SK-N-SH (cell line): ENCODE data around the gene ZCCHC17. TPM values are rescaled to one million over a fixed set of nuclear protein-coding genes. Genes with fewer than 3 reads are reported as not detected.

Experiments used
- CTCF ChIA-PET: fragments of 300-600, 350-600 bp; formaldehyde crosslinking; extraction: SDS; loops from one replicate; lab custom pipeline; 2021; lab: Yijun Ruan, JAX
- POLR2A ChIA-PET: fragments of 350-600 bp; sonication (Branson Sonifier 250); formaldehyde crosslinking; extraction: SDS; loops from one replicate; lab custom pipeline; 2020; ENCODE audit warnings: antibody characterized with exemption, inconsistent platforms; lab: Yijun Ruan, JAX
- DNase-seq: peaks from one replicate; pipeline ENCODE4 v3.0.0; 2012
- H2AFZ ChIP-seq: fragments of 200-600 bp; sonication (generic); 2 replicates; pipeline ENCODE4 v1.8.1; 2016; ENCODE audit warnings: antibody characterized with exemption, mild to moderate bottlenecking, low read depth
- H3F3A ChIP-seq: fragments of 200-600 bp; sonication (generic); replicated peaks from 2 replicates; pipeline ENCODE3; 2016; ENCODE audit warnings: antibody characterized with exemption, mild to moderate bottlenecking; ENCODE audit not compliant: insufficient read depth
- H3K27ac ChIP-seq, 2 experiments: fragments of 200-500 bp in 1 of 2; fragments of 200-600 bp in 1 of 2; sonication (Bioruptor generic) in 1 of 2; sonication (generic), shearing (Covaris generic) in 1 of 2; 2 replicates each; pipeline versions ENCODE4 v1.5.1 to v1.6.1; 2014 to 2016; ENCODE audit warnings: low read depth in 2 of 2, inconsistent platforms in 1 of 2, low read length in 1 of 2, mild to moderate bottlenecking in 1 of 2, mixed read lengths in 1 of 2
- H3K27me3 ChIP-seq: fragments of 200-600 bp; sonication (generic), shearing (Covaris generic); 2 replicates; pipeline ENCODE4 v1.6.1; 2016; ENCODE audit warnings: mixed run types; ENCODE audit not compliant: insufficient read depth
- H3K36me3 ChIP-seq, 2 experiments: fragments of 200-500 bp in 1 of 2; fragments of 200-600 bp in 1 of 2; sonication (Bioruptor generic) in 1 of 2; sonication (generic) in 1 of 2; replicated peaks in 1 of 2; 2 replicates each; pipeline versions ENCODE3 to v1.5.1; 2014 to 2016; ENCODE audit warnings: low read length in 1 of 2, mild to moderate bottlenecking in 1 of 2; ENCODE audit not compliant: insufficient read depth in 2 of 2, control insufficient read depth in 1 of 2
- H3K4me1 ChIP-seq, 2 experiments: fragments of 200-500 bp in 1 of 2; fragments of 200-600 bp in 1 of 2; sonication (Bioruptor generic) in 1 of 2; sonication (generic), shearing (Covaris generic) in 1 of 2; 2 replicates each; pipeline versions ENCODE4 v1.5.1 to v1.6.1; 2014 to 2016; ENCODE audit warnings: low read depth in 1 of 2, low read length in 1 of 2, mixed run types in 1 of 2; ENCODE audit not compliant: insufficient read depth in 2 of 2, control insufficient read depth in 1 of 2
- H3K4me2 ChIP-seq: fragments of 200-600 bp; sonication (generic), shearing (Covaris generic); 2 replicates; pipeline ENCODE4 v1.6.1; 2017; ENCODE audit warnings: mixed run types
- H3K4me3 ChIP-seq, 2 experiments: fragments of 200-500 bp in 1 of 2; fragments of 200-600 bp in 1 of 2; sonication (Bioruptor generic) in 1 of 2; sonication (generic), shearing (Covaris generic) in 1 of 2; 2 replicates each; pipeline versions ENCODE4 v1.5.1 to v1.8.1; 2014 to 2016; ENCODE audit warnings: low read depth in 2 of 2, inconsistent platforms in 1 of 2, low read length in 1 of 2, mild to moderate bottlenecking in 1 of 2, mixed read lengths in 1 of 2, moderate library complexity in 1 of 2
- H3K79me2 ChIP-seq: fragments of 200-600 bp; sonication (generic); 2 replicates; pipeline ENCODE4 v1.8.1; 2017; ENCODE audit warnings: mild to moderate bottlenecking; ENCODE audit not compliant: insufficient read depth
- H3K9ac ChIP-seq: fragments of 200-600 bp; sonication (generic); 2 replicates; pipeline ENCODE4 v1.6.1; 2017; ENCODE audit warnings: mixed run types
- H3K9me2 ChIP-seq: fragments of 200-600 bp; sonication (generic); 2 replicates; pipeline ENCODE4 v1.6.1; 2017; ENCODE audit warnings: mixed run types
- H3K9me3 ChIP-seq: fragments of 200-600 bp; sonication (generic); 2 replicates; pipeline ENCODE4 v1.6.1; 2017; ENCODE audit warnings: mixed run types, mild to moderate bottlenecking, moderate library complexity
- H4K20me1 ChIP-seq: fragments of 200-600 bp; sonication (generic); 2 replicates; pipeline ENCODE4 v1.6.1; 2017; ENCODE audit warnings: mild to moderate bottlenecking, mixed run types; ENCODE audit not compliant: insufficient read depth
- CHD2 ChIP-seq: fragments of 150-350 bp; IDR thresholded peaks from 2 replicates; pipeline ENCODE4 v1.6.1; 2018; ENCODE audit warnings: low read length; ENCODE audit not compliant: partially characterized antibody
- ELF1 ChIP-seq: IDR thresholded peaks from 2 replicates; pipeline ENCODE4 v1.4.0; 2012
- EZH2phosphoT487 ChIP-seq: fragments of 200-600 bp; sonication (generic); IDR thresholded peaks from 2 replicates; pipeline ENCODE4 v1.6.1; 2017; ENCODE audit warnings: low read depth, mixed run types, mild to moderate bottlenecking, antibody characterized with exemption, moderate library complexity, borderline replicate concordance
- FOXM1 ChIP-seq: IDR thresholded peaks from 2 replicates; pipeline ENCODE4 v1.4.0; 2012; ENCODE audit warnings: low read depth, mild to moderate bottlenecking
- GABPA ChIP-seq: IDR thresholded peaks from 2 replicates; pipeline ENCODE4 v1.4.0; 2012; ENCODE audit warnings: low read depth, mild to moderate bottlenecking
- MEF2A ChIP-seq: IDR thresholded peaks from 2 replicates; pipeline ENCODE4 v1.4.0; 2012; ENCODE audit warnings: low read depth, borderline replicate concordance
- MXI1 ChIP-seq: IDR thresholded peaks from 2 replicates; pipeline ENCODE4 v1.6.1; 2012; ENCODE audit warnings: mild to moderate bottlenecking, low read depth, low read length, improper control_type of control experiment
- POLR2AphosphoS5 ChIP-seq: IDR thresholded peaks from 2 replicates; pipeline ENCODE4 v1.6.1; 2012; ENCODE audit warnings: low read depth, low read length
- RAD21 ChIP-seq: IDR thresholded peaks from 2 replicates; pipeline ENCODE4 v1.6.1; 2012; ENCODE audit warnings: mild to moderate bottlenecking, low read length
- RFX5 ChIP-seq: IDR thresholded peaks from 2 replicates; pipeline ENCODE4 v1.6.1; 2012; ENCODE audit warnings: mild to moderate bottlenecking, improper control_type of control experiment, low read length
- SIN3A ChIP-seq: IDR thresholded peaks from 2 replicates; pipeline ENCODE4 v1.6.1; 2012; ENCODE audit warnings: low read depth, mild to moderate bottlenecking, low read length, moderate library complexity, borderline replicate concordance
- SMC3 ChIP-seq: IDR thresholded peaks from 2 replicates; pipeline ENCODE4 v1.6.1; 2012; ENCODE audit warnings: low read depth, low read length, improper control_type of control experiment
- TAF1 ChIP-seq: IDR thresholded peaks from 2 replicates; pipeline ENCODE4 v1.6.1; 2012; ENCODE audit warnings: low read depth, mild to moderate bottlenecking, low read length, moderate library complexity, borderline replicate concordance
- USF2 ChIP-seq: fragments of 150-350 bp; IDR thresholded peaks from 2 replicates; pipeline ENCODE4 v1.6.1; 2017; ENCODE audit warnings: antibody characterized with exemption, low read length, low read depth, borderline replicate concordance
- YY1 ChIP-seq: IDR thresholded peaks from 2 replicates; pipeline ENCODE4 v1.4.0; 2012; ENCODE audit warnings: low read depth, mild to moderate bottlenecking
- WGBS: methylation state at CpG from one replicate; pipeline ENCODE4 v1.1.6; 2017; ENCODE audit warnings: low lambda C conversion rate; 5-methylcytosine and 5-hydroxymethylcytosine counted together
- polyA plus RNA-seq, 3 experiments: library from polyadenylated mRNA; depleted of rRNA; stranded (reverse); fragments of >200 nt; gene quantifications; 2 replicates each; pipeline ENCODE4 v1.2.3, GENCODE V29; 2012
- TF ChIP-seq, protein P1 (sequence below): fragments of 150-350 bp; IDR thresholded peaks from 2 replicates; pipeline ENCODE4 v1.6.1; 2016; ENCODE audit warnings: mild to moderate bottlenecking, low read depth, low read length
- TF ChIP-seq, protein P2 (sequence below): IDR thresholded peaks from 2 replicates; pipeline ENCODE4 v1.4.0; 2012; ENCODE audit warnings: low read depth

Gene ZCCHC17
- 25.8 and 33.8 TPM in 2 replicates for polyA plus RNA-seq (2012; rRNA removed)
- polyA plus RNA-seq (2012; cell fraction: cytosol; rRNA removed): 37.5 and 39.2 TPM in 2 replicates
- polyA plus RNA-seq (2012; cell fraction: nucleus; rRNA removed): 10.7 and 16.7 TPM in 2 replicates

DNA sequence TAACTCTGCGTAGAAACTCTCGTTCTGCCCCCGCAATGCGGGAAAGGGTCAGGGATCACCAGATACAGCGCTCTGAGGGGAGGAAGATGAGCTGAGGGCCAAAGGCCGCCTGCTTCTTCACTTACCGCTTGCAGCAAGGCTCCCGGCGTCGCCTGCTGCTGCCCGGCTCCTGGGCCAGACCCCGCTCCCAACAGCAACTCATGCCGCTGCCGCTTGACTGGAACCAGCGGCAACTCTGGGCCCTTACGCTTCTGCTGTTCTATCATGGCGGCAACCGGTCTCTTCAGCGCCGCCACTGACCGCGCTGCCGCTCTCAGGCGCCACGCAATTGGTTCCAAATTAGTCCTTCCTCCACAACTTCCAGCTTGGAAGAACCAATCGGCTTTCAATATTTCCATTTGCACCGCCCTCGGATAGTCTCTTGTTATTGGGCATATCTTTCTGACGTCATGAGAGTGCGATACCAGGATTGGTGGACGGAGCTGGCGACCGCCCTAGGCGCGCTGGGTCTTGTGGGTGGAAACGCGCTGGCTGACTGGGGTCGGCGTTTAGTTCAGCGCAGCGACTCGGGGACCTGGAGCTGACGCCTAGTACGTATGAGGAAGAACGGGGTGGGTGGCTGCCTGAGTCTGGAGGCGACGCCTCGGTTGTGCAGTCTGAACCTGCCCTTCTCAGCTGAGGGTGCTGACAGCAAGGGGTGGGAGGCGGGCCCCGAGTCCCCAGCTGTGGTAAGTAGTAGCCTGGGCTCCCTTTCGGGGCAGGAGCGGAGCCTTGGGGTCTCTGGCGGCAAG lies at the start of gene ZCCHC17, which contains the start of gene SNRNP40:
TSS of gene ZCCHC17 (plus strand) at position 547 of the 791 bp plus-strand sequence. CDS start 13,067 bp downstream, outside the sequence.
TSS of gene SNRNP40 (minus strand) at position 303 of the 791 bp plus-strand sequence. CDS start at position 266, 37 bp downstream.
- H2AFZ ChIP-seq: peak within 1 kb of the TSS; percentile 86
- H3K27me3 ChIP-seq: no peaks in the 10 kb centered on the region
- 1% methylated on average over 14 of the region's 53 CpGs for WGBS
- H3K4me3 ChIP-seq: peak within 1 kb of the TSS; percentile 88 to 95
- H4K20me1 ChIP-seq: no peaks in the 10 kb centered on the region
- no peaks in the 10 kb centered on the region for H3K9me2 ChIP-seq
- H3K9me3 ChIP-seq: no peaks in the 10 kb centered on the region
- CTCF ChIA-PET: interaction anchor here (1.3 to 3.0 kb wide), 4 partner anchors 10 to 115 kb away, joined by 3 to 30 read pairs (median 6); no protein-coding TSS in a partner anchor
- POLR2A ChIA-PET: interaction anchor here (0.5 to 1.3 kb wide), 6 partner anchors 9 to 107 kb away, joined by 3 to 4 read pairs (median 4); partner anchors contain the start of gene NKAIN1
- peak; percentile 94 for DNase-seq
- peak within 1 kb of the TSS; percentile 66 to 78 for H3K27ac ChIP-seq
- no peaks in the 10 kb centered on the region for H3F3A ChIP-seq
- peaks cover 13 to 16% of the 10 kb centered on the region in 2 experiments for H3K36me3 ChIP-seq
- H3K4me1 ChIP-seq: peaks cover 5 to 16% of the 10 kb centered on the region in 2 experiments; a peak in 2 of 4 replicates
- peaks cover 84% of the 10 kb centered on the region for H3K79me2 ChIP-seq
- H3K4me2 ChIP-seq: peak within 1 kb of the TSS; percentile 97
- peak within 1 kb of the TSS; percentile 91 for H3K9ac ChIP-seq
- TF ChIP-seq SIN3A (peak; percentile 77; the same call in 1 of the 2 replicates), ELF1 (no peak; the same call in 1 of the 2 replicates), SMC3 (no peak), RFX5 (peak; percentile 95), USF2 (no peak), MEF2A (no peak), MXI1 (peak; percentile 57), RAD21 (peak; percentile 6; the same call in 1 of the 2 replicates), POLR2AphosphoS5 (peak; percentile 85), YY1 (peak; percentile 94), EZH2phosphoT487 (no peak), TAF1 (peak; percentile 82), GABPA (peak; percentile 82), FOXM1 (no peak), CHD2 (peak; percentile 75)
- TF ChIP-seq, protein P1, sequence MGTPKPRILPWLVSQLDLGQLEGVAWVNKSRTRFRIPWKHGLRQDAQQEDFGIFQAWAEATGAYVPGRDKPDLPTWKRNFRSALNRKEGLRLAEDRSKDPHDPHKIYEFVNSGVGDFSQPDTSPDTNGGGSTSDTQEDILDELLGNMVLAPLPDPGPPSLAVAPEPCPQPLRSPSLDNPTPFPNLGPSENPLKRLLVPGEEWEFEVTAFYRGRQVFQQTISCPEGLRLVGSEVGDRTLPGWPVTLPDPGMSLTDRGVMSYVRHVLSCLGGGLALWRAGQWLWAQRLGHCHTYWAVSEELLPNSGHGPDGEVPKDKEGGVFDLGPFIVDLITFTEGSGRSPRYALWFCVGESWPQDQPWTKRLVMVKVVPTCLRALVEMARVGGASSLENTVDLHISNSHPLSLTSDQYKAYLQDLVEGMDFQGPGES: peak; percentile 59; the same call in 1 of the 2 replicates
- TF ChIP-seq, protein P2, sequence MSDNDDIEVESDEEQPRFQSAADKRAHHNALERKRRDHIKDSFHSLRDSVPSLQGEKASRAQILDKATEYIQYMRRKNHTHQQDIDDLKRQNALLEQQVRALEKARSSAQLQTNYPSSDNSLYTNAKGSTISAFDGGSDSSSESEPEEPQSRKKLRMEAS: peak; percentile 69
- TF ChIP-seq, all 33 proteins: peak for 11
